ENCODE data around the gene FYN. TPM values are rescaled to one million over a fixed set of nuclear protein-coding genes. Genes with fewer than 3 reads are reported as not detected.
A peak's percentile ranks its signal among the peaks of the same experiment; 100 is the strongest.

Gene FYN
- total and polyA plus RNA-seq, 2 of the 13 experiments (the other 11 are each of a cell fraction or from before 2014, with no cell fraction given), result 15.5 to 24.6 TPM

GRCh38 chr6:111873178-111874024 lies at the start of gene FYN (continued):
- TF ChIP-seq CENPBD1 (CRISPR knock-in tag; IDR thresholded peaks at IDR 0.05; ENCODE audit: borderline replicate concordance, low read depth) (no peak), ZNF891 (CRISPR knock-in tag; IDR thresholded peaks at IDR 0.05) (peak; percentile 76; the same call in 1 of the 2 replicates), ARID4A (CRISPR knock-in tag; IDR thresholded peaks at IDR 0.05; ENCODE audit: borderline replicate concordance) (peak; percentile 65; the same call in 1 of the 2 replicates), ZKSCAN5 (CRISPR knock-in tag; IDR thresholded peaks at IDR 0.05) (no peak), MBNL3 (CRISPR knock-in tag; conservative IDR thresholded peaks at IDR 0.05) (no peak), ZNF230 (CRISPR knock-in tag; IDR thresholded peaks at IDR 0.05) (0 out of 2 replicates have a peak, but pooled peaks have one; percentile 2), PAX8 (CRISPR knock-in tag; IDR thresholded peaks at IDR 0.05; ENCODE audit: borderline replicate concordance) (no peak), ATM (IDR thresholded peaks at IDR 0.05; ENCODE audit: borderline replicate concordance) (no peak), ERF (CRISPR knock-in tag; IDR thresholded peaks at IDR 0.05) (peak; percentile 71; the same call in 1 of the 2 replicates), ZMAT5 (CRISPR knock-in tag; IDR thresholded peaks at IDR 0.05; ENCODE audit: borderline replicate concordance, low read depth) (no peak)
- TF ChIP-seq, protein P1, sequence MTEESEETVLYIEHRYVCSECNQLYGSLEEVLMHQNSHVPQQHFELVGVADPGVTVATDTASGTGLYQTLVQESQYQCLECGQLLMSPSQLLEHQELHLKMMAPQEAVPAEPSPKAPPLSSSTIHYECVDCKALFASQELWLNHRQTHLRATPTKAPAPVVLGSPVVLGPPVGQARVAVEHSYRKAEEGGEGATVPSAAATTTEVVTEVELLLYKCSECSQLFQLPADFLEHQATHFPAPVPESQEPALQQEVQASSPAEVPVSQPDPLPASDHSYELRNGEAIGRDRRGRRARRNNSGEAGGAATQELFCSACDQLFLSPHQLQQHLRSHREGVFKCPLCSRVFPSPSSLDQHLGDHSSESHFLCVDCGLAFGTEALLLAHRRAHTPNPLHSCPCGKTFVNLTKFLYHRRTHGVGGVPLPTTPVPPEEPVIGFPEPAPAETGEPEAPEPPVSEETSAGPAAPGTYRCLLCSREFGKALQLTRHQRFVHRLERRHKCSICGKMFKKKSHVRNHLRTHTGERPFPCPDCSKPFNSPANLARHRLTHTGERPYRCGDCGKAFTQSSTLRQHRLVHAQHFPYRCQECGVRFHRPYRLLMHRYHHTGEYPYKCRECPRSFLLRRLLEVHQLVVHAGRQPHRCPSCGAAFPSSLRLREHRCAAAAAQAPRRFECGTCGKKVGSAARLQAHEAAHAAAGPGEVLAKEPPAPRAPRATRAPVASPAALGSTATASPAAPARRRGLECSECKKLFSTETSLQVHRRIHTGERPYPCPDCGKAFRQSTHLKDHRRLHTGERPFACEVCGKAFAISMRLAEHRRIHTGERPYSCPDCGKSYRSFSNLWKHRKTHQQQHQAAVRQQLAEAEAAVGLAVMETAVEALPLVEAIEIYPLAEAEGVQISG (CRISPR knock-in tag; IDR thresholded peaks at IDR 0.05), result peak; percentile 48; the same call in 1 of the 2 replicates
- TF ChIP-seq, protein P2, sequence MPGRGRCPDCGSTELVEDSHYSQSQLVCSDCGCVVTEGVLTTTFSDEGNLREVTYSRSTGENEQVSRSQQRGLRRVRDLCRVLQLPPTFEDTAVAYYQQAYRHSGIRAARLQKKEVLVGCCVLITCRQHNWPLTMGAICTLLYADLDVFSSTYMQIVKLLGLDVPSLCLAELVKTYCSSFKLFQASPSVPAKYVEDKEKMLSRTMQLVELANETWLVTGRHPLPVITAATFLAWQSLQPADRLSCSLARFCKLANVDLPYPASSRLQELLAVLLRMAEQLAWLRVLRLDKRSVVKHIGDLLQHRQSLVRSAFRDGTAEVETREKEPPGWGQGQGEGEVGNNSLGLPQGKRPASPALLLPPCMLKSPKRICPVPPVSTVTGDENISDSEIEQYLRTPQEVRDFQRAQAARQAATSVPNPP (CRISPR knock-in tag; IDR thresholded peaks at IDR 0.05), result no peak
- TF ChIP-seq, protein P3, sequence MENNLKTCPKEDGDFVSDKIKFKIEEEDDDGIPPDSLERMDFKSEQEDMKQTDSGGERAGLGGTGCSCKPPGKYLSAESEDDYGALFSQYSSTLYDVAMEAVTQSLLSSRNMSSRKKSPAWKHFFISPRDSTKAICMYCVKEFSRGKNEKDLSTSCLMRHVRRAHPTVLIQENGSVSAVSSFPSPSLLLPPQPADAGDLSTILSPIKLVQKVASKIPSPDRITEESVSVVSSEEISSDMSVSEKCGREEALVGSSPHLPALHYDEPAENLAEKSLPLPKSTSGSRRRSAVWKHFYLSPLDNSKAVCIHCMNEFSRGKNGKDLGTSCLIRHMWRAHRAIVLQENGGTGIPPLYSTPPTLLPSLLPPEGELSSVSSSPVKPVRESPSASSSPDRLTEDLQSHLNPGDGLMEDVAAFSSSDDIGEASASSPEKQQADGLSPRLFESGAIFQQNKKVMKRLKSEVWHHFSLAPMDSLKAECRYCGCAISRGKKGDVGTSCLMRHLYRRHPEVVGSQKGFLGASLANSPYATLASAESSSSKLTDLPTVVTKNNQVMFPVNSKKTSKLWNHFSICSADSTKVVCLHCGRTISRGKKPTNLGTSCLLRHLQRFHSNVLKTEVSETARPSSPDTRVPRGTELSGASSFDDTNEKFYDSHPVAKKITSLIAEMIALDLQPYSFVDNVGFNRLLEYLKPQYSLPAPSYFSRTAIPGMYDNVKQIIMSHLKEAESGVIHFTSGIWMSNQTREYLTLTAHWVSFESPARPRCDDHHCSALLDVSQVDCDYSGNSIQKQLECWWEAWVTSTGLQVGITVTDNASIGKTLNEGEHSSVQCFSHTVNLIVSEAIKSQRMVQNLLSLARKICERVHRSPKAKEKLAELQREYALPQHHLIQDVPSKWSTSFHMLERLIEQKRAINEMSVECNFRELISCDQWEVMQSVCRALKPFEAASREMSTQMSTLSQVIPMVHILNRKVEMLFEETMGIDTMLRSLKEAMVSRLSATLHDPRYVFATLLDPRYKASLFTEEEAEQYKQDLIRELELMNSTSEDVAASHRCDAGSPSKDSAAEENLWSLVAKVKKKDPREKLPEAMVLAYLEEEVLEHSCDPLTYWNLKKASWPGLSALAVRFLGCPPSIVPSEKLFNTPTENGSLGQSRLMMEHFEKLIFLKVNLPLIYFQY (CRISPR knock-in tag; IDR thresholded peaks at IDR 0.05; ENCODE audit: borderline replicate concordance), result no peak

Data from HepG2 (cell line).